ENCODE results near the gene BNIP5.

DNA sequence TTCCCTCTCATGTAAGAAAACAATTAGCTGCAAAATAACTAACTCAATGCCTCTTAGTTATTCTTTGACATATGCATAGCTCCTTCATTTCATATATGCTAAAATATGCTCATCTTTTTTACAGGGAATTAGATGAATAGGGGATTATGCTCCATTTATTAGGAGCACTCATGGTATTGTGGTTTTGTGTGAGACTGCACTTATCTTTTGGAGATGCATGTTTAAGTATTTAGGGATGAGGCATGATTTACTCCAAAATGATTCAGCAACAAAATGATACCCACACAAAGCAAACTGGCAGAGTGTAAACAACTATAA is 8.8 kb downstream of the BNIP5 start:
- TF ChIP-seq, protein P1, sequence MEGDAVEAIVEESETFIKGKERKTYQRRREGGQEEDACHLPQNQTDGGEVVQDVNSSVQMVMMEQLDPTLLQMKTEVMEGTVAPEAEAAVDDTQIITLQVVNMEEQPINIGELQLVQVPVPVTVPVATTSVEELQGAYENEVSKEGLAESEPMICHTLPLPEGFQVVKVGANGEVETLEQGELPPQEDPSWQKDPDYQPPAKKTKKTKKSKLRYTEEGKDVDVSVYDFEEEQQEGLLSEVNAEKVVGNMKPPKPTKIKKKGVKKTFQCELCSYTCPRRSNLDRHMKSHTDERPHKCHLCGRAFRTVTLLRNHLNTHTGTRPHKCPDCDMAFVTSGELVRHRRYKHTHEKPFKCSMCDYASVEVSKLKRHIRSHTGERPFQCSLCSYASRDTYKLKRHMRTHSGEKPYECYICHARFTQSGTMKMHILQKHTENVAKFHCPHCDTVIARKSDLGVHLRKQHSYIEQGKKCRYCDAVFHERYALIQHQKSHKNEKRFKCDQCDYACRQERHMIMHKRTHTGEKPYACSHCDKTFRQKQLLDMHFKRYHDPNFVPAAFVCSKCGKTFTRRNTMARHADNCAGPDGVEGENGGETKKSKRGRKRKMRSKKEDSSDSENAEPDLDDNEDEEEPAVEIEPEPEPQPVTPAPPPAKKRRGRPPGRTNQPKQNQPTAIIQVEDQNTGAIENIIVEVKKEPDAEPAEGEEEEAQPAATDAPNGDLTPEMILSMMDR (conservative IDR thresholded peaks at IDR 0.05) = no peak
- no peak for TF ChIP-seq ZFX (IDR thresholded peaks at IDR 0.05)
